ENCODE data around the gene OSBP2. TPM values are rescaled to one million over a fixed set of nuclear protein-coding genes. Genes with fewer than 3 reads are reported as not detected.

OSBP2 gene
- total and polyA plus RNA-seq, 2 experiments from 2014 or later: 2.1 to 2.9 TPM

DNA sequence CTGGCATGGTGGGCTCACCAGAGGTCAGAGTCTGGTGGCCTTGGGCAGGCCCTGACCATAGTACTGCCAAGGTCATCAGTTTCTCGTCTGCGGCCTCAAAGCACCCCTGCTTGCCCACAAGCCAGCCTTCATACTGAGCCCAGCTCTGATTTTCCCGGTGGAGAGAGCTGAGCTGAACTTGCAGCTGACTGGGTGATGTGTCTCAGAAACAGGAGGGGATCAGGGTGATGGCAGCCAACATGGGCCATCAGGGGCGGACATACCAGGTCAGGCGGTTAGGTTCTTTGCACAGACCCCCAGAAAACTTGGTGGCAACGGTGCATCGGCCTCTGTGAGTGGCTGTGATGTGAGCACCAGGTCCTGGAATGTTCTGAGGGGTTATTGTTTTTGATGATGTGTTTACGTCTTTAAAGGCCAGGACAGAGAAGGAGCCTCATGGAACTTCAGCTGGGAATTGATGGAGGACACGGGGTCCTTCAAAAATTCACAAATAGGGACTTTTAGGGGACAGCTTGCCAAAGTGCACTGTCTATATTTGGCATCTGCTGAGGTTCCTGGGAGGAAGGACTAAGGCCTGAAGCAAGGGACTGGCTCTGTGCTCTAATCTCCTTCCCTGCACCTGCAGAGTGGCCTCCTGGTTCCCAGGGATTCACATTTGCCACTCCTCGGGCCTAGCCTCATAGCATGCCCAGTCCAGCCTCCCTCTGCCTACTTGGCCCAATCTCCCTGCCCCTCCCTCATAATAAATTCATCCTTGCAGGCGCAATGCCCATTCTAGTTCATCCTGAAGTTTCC is 131.2 kb downstream of the OSBP2 start (continued):
- no peak for TF ChIP-seq ZNF462 (CRISPR knock-in tag; IDR thresholded peaks at IDR 0.05)
- TF ChIP-seq STAT1 (IDR thresholded peaks at IDR 0.05; ENCODE audit: unreplicated experiment): no peak
- TF ChIP-seq POLR2AphosphoS5 (IDR thresholded peaks at IDR 0.05; ENCODE audit: low read depth): no peak
- no peak for TF ChIP-seq EZH2 (IDR thresholded peaks at IDR 0.05; ENCODE audit: low read depth, unreplicated experiment)
- TF ChIP-seq, protein P1, sequence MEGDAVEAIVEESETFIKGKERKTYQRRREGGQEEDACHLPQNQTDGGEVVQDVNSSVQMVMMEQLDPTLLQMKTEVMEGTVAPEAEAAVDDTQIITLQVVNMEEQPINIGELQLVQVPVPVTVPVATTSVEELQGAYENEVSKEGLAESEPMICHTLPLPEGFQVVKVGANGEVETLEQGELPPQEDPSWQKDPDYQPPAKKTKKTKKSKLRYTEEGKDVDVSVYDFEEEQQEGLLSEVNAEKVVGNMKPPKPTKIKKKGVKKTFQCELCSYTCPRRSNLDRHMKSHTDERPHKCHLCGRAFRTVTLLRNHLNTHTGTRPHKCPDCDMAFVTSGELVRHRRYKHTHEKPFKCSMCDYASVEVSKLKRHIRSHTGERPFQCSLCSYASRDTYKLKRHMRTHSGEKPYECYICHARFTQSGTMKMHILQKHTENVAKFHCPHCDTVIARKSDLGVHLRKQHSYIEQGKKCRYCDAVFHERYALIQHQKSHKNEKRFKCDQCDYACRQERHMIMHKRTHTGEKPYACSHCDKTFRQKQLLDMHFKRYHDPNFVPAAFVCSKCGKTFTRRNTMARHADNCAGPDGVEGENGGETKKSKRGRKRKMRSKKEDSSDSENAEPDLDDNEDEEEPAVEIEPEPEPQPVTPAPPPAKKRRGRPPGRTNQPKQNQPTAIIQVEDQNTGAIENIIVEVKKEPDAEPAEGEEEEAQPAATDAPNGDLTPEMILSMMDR (conservative IDR thresholded peaks at IDR 0.05; ENCODE audit: low read depth in 2 of 2): no peak
- TF ChIP-seq EZH2phosphoT487 (IDR thresholded peaks at IDR 0.05; ENCODE audit: unreplicated experiment): no peak
